ENCODE data around the gene NSG1. TPM values are rescaled to one million over a fixed set of nuclear protein-coding genes. Genes with fewer than 3 reads are reported as not detected.
"Not testable (repeated sequence)": the region's sequence is repeated elsewhere in the genome, so short reads cannot be mapped to it uniquely, and the experiment has no call there.

Gene NSG1
- total and polyA plus RNA-seq, 4 donors = 0.39 to 22.4 (median 1.6) TPM

DNA sequence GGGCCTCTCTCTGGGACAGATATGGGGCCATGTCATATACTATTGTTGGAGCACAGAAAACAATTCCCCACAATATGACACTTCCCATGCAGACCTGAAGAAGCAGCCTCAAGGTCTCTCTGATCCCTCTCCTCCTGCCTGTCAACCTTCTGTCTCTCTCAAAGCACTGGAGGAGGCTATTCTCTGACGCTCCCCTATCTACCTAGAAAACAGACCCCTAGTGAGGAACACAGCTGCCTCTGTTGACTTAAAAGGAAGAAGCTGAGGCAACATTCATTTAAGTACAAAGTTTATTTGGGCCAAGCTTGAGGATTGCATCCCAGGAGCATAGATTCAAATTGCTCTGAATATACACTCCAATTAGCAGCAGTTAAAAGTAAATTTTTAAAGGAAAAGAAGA lies 39.3 kb upstream of the NSG1 start:
- DNase-seq (no peak), ATAC-seq (ENCODE audit: insufficient read depth, low FRiP score) (no peak)
- H3K27ac ChIP-seq (ENCODE audit: low read depth in 1 of 2, low read length in 1 of 2) = no peak overlapping the region
- WGBS, 2 donors = 35 to 40% methylated on average over 1 of the region's 1 CpG
- no peaks in the 10 kb centered on the region for H3K36me3 ChIP-seq (ENCODE audit: control insufficient read depth in 4 of 4, insufficient read depth in 4 of 4, low read length in 4 of 4)
- H3K9me3 ChIP-seq (ENCODE audit: control insufficient read depth in 4 of 4, insufficient read depth in 3 of 4, low read length in 3 of 4) = no peaks in the 10 kb centered on the region
- H3K4me3 ChIP-seq = no peak overlapping the region
- H3K4me1 ChIP-seq (ENCODE audit: control insufficient read depth in 5 of 5, insufficient read depth in 5 of 5, low read length in 5 of 5) = no peaks in the 10 kb centered on the region
- TF ChIP-seq, protein P1, sequence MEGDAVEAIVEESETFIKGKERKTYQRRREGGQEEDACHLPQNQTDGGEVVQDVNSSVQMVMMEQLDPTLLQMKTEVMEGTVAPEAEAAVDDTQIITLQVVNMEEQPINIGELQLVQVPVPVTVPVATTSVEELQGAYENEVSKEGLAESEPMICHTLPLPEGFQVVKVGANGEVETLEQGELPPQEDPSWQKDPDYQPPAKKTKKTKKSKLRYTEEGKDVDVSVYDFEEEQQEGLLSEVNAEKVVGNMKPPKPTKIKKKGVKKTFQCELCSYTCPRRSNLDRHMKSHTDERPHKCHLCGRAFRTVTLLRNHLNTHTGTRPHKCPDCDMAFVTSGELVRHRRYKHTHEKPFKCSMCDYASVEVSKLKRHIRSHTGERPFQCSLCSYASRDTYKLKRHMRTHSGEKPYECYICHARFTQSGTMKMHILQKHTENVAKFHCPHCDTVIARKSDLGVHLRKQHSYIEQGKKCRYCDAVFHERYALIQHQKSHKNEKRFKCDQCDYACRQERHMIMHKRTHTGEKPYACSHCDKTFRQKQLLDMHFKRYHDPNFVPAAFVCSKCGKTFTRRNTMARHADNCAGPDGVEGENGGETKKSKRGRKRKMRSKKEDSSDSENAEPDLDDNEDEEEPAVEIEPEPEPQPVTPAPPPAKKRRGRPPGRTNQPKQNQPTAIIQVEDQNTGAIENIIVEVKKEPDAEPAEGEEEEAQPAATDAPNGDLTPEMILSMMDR (IDR thresholded peaks at IDR 0.05; ENCODE audit: control extremely low read depth, extremely low read depth) = no peak
- H3K9ac ChIP-seq (ENCODE audit: insufficient read depth in 1 of 2, low read length in 2 of 2) = no peak overlapping the region
- H3K27me3 ChIP-seq (ENCODE audit: control insufficient read depth in 3 of 3, insufficient read depth in 3 of 3, low read length in 2 of 3) = no peaks in the 10 kb centered on the region

GRCh38 chr4:4348585-4348984 lies 38.3 kb upstream of the NSG1 start:
- WGBS, 2 donors = 69 to 75% methylated on average over 9 of the region's 9 CpGs
- H3K27me3 ChIP-seq (ENCODE audit: control insufficient read depth in 3 of 3, insufficient read depth in 3 of 3, low read length in 2 of 3); H3K27ac ChIP-seq (ENCODE audit: low read depth in 1 of 2, low read length in 1 of 2); H3K9ac ChIP-seq (ENCODE audit: insufficient read depth in 1 of 2, low read length in 2 of 2); H3K9me3 ChIP-seq (ENCODE audit: control insufficient read depth in 4 of 4, insufficient read depth in 3 of 4, low read length in 3 of 4); H3K4me3 ChIP-seq; H3K4me1 ChIP-seq (ENCODE audit: control insufficient read depth in 5 of 5, insufficient read depth in 5 of 5, low read length in 5 of 5); ATAC-seq (ENCODE audit: insufficient read depth, low FRiP score); DNase-seq; H3K36me3 ChIP-seq (ENCODE audit: control insufficient read depth in 4 of 4, insufficient read depth in 4 of 4, low read length in 4 of 4): not testable (repeated sequence)

DNA sequence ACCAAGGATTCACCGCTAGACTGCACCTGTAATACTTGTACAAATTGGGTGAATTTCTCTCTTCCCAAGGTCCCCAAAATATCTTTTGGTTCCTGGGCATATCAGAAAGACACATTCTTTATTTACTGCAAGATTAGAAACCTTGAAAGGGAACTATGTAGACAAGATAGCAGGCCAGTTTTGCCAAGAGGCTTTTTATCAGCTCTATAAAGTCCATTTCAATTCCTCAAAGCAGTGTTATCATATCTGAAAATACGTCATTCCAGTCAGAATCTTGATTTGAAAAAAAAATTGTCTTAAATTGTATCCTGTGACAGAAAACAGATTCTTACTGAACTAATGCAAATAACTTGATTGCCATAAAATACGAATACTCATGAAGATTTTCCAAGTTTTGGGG lies 37.0 kb upstream of the NSG1 start:
- H3K9ac ChIP-seq (ENCODE audit: insufficient read depth in 1 of 2, low read length in 2 of 2) = no peak overlapping the region
- H3K4me1 ChIP-seq (ENCODE audit: control insufficient read depth in 5 of 5, insufficient read depth in 5 of 5, low read length in 5 of 5) = no peaks in the 10 kb centered on the region
- TF ChIP-seq, protein P1 (IDR thresholded peaks at IDR 0.05; ENCODE audit: control extremely low read depth, extremely low read depth) = no peak
- no peak overlapping the region for H3K4me3 ChIP-seq
- ATAC-seq (ENCODE audit: insufficient read depth, low FRiP score) (no peak), DNase-seq (no peak)
- H3K27ac ChIP-seq (ENCODE audit: low read depth in 1 of 2, low read length in 1 of 2) = no peak overlapping the region
- no peaks in the 10 kb centered on the region for H3K36me3 ChIP-seq (ENCODE audit: control insufficient read depth in 4 of 4, insufficient read depth in 4 of 4, low read length in 4 of 4)
- no peaks in the 10 kb centered on the region for H3K27me3 ChIP-seq (ENCODE audit: control insufficient read depth in 3 of 3, insufficient read depth in 3 of 3, low read length in 2 of 3)
- H3K9me3 ChIP-seq (ENCODE audit: control insufficient read depth in 4 of 4, insufficient read depth in 3 of 4, low read length in 3 of 4) = no peaks in the 10 kb centered on the region
- 89 to 90% methylated on average over 3 of the region's 3 CpGs for WGBS, 2 donors

- ATAC-seq (ENCODE audit: insufficient read depth, low FRiP score) (no peak), DNase-seq (no peak)
- no peaks in the 10 kb centered on the region for H3K9me3 ChIP-seq (ENCODE audit: control insufficient read depth in 4 of 4, insufficient read depth in 3 of 4, low read length in 3 of 4)
- H3K9ac ChIP-seq (ENCODE audit: insufficient read depth in 1 of 2, low read length in 2 of 2) = no peak overlapping the region
- H3K4me3 ChIP-seq = no peak overlapping the region
- WGBS, 2 donors = 70 to 82% methylated on average over 4 of the region's 4 CpGs
- H3K27ac ChIP-seq (ENCODE audit: low read depth in 1 of 2, low read length in 1 of 2) = no peak overlapping the region
- TF ChIP-seq, protein P1 (IDR thresholded peaks at IDR 0.05; ENCODE audit: control extremely low read depth, extremely low read depth) = no peak
- H3K4me1 ChIP-seq (ENCODE audit: control insufficient read depth in 5 of 5, insufficient read depth in 5 of 5, low read length in 5 of 5) = no peaks in the 10 kb centered on the region
- H3K36me3 ChIP-seq (ENCODE audit: control insufficient read depth in 4 of 4, insufficient read depth in 4 of 4, low read length in 4 of 4) = no peaks in the 10 kb centered on the region
- no peaks in the 10 kb centered on the region for H3K27me3 ChIP-seq (ENCODE audit: control insufficient read depth in 3 of 3, insufficient read depth in 3 of 3, low read length in 2 of 3)
Observed at GRCh38 chr4:4350909-4351308, 36.0 kb upstream of the NSG1 start.

All from lung (tissue), 12 donors.